IPS-18c (cell line): Measurements from ENCODE around the gene ANGPTL8.

Experiments used
- H3K4me3 ChIP-seq: 2 replicates; pipeline ENCODE4 v1.7.0; 2013; ENCODE audit warnings: low read depth, mild to moderate bottlenecking, low read length, moderate library complexity; ENCODE audit not compliant: insufficient read depth
- H3K9me3 ChIP-seq: one replicate; pipeline ENCODE4 v1.6.1; 2013; ENCODE audit warnings: mild to moderate bottlenecking, low read length, moderate library complexity; ENCODE audit not compliant: control insufficient read depth, insufficient read depth

Gene ANGPTL8

DNA sequence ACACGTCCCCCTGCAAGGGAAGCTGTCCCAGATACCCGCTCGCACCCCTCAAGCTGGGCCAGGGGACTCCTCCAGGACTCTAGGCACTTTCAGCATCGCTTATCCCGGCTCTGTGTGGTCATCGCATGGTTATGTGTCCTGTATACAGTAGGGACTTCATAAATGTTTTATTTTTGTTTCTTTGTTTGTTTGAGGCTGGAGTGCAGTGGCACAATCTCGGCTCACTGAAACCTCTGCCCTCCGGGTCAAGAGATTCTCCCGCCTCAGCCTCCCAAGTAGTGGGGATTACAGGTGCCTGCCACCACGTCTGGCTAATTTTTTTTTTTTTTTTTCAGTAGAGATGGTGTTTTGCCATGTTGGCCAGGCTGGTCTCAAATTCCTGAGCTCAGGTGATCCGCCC is 7.5 kb downstream of the ANGPTL8 start:
- no peaks in the 10 kb centered on the region for H3K9me3 ChIP-seq
- no peak overlapping the region for H3K4me3 ChIP-seq

DNA sequence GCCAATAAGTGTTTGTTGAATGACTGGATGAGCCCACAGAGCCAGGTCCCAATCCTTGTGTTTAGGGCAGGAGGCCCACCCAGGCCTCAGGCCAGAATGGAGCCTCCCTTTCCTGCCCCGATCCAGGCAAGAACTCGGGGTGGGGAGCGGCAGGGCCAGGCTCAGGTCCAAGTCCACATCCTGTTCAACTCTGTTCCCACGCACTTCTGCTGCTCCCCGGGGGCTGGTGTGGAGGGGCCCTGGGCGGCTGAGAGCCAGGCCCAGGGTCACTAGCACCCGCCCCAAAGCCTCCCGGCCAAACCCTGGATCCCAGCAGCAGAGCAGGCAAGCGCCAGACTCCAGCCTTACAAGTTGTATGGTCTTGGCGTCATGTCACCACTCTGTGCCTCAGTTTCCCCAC is 8.0 kb downstream of the ANGPTL8 start:
- Histone ChIP-seq H3K4me3 (no peak overlapping the region), H3K9me3 (no peaks in the 10 kb centered on the region)

DNA sequence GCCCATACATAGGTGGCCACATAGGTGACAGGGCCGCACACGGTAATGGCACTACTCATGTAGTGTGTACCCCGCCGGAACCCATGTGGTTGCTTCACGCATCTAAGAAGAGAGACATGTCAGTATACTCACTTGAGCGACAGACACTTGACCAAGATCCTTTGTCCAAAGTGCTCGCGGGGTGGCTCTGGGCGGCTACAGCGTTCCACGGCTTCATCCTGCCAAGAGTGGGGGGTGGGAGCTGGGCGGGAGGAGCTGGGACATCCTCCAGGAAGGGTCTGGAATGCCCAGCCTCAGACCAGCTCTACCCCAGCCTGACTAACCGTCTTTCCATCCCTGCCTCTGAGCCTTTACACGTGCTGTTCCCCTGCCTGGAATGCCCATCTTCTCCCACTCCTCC is 8.5 kb downstream of the ANGPTL8 start:
- Histone ChIP-seq H3K9me3 (no peaks in the 10 kb centered on the region), H3K4me3 (no peak overlapping the region)

DNA sequence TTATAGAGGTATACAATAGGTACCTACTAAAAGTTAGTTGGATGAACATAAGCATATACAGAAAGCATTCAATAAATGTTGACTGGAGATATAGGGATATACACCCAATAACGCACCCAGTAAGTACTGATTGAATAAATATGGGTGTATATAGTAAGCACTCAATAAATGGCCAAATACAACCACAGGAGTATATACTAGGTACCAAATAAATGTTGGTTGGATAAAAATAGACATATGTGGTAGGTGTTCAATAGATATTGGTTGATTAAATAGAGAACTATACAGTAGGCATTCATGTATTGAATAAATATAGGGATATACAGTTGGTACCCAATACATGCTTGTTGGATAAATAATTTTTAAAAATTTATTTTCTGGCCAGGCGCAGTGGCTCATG is 9.4 kb downstream of the ANGPTL8 start:
- Histone ChIP-seq H3K9me3 (no peaks in the 10 kb centered on the region), H3K4me3 (no peak overlapping the region)

DNA sequence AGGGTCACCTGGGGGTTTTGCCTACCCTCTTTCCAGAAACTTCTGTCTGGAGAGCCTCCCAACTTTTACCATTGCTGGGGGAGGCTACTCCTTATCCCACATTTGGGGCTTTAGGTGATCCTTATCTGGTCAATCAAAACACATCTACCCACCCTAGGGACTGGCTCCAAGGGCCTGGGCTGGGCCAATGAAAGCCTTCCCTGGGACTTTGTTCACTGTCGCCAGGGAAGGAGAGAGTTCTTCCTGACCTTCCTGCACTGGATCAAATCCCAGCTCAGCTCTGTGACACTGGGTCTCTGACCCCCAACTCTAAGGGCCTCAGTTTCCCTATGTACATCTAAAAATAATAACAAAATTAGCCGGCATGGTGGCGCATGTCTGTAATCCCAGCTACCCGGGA is 11.8 kb downstream of the ANGPTL8 start:
- Histone ChIP-seq H3K9me3 (no peaks in the 10 kb centered on the region), H3K4me3 (no peak overlapping the region)

DNA sequence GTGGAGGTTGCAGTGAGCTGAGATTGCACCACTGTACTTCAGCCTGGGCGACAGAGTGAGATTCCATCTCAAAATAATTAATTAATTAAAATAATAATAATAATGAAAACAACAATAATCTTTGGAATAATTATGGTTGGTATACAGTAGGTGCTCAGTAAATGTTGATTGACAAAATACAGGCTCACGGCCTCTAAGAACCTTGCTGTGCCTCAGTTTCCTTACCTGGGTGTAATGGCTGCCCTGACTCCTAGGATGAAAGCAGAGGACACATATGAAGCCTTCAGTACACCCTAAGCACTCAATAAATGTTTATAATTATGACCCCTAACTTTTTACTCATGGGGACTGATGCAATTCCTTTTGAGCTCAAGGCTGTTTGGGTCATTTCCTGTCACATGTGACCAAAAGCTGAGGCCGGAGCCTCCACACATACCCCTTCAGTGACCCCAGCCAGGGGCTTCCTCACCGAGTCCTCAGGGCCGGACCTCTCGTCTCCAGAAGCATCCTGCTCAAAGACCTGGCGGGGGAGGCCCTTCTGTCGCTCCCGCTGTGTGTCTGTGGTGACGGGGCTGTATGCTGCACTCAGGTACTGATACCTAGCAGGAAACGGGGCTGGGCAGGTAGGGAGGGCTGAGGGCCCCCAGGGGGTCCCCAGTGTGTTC is 12.4 kb downstream of the ANGPTL8 start:
- no peak overlapping the region for H3K4me3 ChIP-seq
- H3K9me3 ChIP-seq, result no peaks in the 10 kb centered on the region

DNA sequence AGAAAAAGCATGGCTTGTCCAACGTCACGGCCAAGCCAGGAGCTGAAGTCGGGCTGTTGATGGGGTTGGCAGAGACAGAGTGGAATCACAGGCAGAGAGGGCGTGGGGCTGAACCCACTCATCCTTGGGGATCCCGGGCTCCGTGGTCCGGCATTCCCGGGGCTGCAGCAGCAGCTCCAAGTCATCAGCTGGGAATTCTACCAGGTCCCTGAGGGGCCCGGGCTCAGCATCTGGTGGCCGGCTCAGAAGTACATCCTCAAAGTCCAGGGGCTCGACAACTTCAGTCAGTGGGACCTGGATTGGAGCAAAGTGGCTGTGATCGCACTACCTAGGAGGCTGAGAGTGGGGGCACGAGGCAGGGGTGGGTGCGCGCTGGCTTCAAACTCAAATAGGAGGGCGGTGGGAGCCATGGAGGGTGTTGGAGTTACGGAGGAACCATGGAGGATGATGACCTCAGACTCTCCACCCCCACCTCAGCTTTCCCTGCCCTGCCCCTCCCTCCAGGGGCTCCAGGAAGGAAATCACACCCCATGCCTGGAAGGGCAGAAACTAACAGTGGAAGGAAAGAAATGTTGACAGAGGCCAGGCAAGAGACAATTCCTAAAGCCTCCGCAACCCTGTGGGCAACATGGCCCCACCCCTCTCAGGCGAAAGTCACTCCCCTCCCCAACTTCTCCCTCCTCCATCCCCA is 13.4 kb downstream of the ANGPTL8 start:
- H3K9me3 ChIP-seq, result no peaks in the 10 kb centered on the region
- H3K4me3 ChIP-seq, result no peak overlapping the region

DNA sequence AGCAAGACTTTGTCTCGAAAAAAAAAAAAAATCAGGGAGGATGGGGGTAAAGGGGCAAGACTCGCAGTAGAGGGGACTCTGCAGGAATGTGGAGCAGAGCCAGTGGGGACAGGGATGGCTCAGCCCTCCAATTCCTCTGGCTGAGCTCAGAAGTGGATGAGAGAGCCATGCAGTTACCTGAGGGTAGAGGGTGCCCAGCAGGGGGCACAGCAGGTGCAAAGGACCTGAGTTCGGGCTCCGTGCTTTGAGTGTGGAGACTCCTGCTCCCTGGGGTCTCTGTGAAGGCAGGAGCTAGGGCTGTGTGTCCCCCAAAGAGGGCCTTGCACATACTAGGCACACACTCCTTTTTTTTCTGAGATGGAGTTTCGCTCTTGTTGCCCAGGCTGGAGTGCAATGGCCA is 15.2 kb downstream of the ANGPTL8 start:
- no peak overlapping the region for H3K4me3 ChIP-seq

DNA sequence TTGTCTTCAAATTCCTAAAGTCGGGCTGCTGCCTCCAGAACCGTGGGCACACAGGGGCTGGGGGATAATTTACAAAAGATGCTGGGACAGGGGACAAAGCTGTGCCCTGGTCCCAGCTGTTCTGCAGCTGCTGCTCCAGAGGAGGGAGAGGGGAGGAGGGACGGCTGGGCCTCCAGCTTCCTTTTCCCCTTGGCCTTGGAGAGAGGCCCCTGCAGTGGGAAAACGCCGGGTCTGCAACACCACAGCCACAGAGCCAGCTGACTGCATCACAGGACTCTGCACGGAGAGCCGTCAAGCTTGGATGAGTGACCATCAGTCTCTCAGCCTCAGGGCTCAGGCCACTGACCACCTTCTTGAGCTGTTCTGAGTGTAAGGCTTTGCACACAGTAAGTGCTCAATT is 16.8 kb downstream of the ANGPTL8 start:
- Histone ChIP-seq H3K9me3 (no peaks in the 10 kb centered on the region), H3K4me3 (no peak overlapping the region)

More for the DNA sequence above, 15.2 kb downstream of the ANGPTL8 start:
- H3K9me3 ChIP-seq, result no peaks in the 10 kb centered on the region

DNA sequence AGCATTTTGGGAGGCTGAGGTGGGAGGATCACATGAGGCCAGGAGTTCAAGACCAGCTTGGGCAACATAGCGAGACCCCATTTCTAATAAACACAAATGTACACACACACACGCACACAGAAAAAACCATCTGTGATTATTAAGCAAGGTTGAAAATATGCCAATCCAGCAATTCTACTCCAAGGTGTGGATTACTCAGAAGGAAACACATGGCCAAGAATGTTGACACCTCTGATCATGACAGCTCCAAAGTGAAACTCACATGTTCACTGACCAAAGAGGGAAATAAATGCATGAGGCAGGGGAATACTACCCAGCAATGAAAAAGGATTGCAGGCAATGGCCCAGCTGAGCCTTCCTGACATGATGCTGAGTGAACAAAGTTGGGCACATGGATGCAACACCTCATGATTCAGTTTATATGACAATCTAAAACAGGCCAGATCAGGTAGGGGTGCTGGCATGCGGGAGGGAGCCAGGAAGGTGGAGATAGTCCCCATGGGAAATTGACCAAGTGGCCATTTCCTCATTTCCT is 18.5 kb downstream of the ANGPTL8 start:
- Histone ChIP-seq H3K9me3 (no peaks in the 10 kb centered on the region), H3K4me3 (no peak overlapping the region)

DNA sequence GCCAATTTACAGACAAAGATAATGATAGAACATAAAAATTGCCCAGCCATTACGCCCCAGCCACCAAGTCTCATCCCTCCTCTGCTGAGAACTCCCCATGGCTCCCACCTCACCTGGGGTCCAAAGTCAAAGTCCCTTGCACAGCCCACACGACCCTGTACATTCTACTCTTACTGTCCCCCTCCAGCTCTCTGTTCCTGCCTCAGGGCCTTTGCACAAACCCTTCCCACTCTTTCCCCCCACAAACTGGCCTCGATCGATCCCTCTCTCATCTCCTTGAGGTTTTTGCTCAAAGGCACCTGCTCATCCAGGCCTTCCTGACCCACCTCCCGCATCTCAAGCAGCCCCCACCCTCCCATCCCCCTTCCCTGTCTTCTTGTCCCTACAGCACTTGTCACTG is 21.6 kb downstream of the ANGPTL8 start:
- Histone ChIP-seq H3K4me3 (peak overlapping the region; percentile 81; the same call in 1 of the 2 replicates), H3K9me3 (no peaks in the 10 kb centered on the region)

DNA sequence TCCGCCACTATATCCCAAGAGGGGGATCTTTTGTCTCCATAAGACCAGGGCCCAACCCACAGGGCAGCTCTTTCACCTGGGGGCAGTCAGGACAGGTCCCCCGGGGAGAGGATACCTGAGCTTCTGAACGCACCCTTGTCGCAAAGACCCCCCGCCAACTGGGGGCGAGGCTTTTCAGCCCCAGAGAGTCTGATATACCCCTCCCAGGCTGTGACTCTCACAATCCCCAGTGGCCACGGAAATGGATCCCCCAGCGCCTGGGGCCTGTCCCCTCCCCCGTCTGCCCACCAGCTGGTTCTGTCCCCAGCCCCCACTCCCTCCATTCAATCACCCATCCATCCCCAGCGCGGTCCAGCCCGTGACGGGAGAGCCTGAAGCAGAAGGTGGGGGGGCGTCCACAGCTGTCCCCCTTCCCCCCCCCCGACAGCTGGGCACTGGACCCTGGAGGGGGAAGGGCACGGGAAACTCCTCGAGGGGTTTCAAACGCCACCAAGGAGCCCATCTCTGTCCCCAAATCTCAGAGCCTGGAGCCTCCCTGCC is 22.1 kb downstream of the ANGPTL8 start:
- Histone ChIP-seq H3K4me3 (peak overlapping the region; percentile 81), H3K9me3 (no peaks in the 10 kb centered on the region)

DNA sequence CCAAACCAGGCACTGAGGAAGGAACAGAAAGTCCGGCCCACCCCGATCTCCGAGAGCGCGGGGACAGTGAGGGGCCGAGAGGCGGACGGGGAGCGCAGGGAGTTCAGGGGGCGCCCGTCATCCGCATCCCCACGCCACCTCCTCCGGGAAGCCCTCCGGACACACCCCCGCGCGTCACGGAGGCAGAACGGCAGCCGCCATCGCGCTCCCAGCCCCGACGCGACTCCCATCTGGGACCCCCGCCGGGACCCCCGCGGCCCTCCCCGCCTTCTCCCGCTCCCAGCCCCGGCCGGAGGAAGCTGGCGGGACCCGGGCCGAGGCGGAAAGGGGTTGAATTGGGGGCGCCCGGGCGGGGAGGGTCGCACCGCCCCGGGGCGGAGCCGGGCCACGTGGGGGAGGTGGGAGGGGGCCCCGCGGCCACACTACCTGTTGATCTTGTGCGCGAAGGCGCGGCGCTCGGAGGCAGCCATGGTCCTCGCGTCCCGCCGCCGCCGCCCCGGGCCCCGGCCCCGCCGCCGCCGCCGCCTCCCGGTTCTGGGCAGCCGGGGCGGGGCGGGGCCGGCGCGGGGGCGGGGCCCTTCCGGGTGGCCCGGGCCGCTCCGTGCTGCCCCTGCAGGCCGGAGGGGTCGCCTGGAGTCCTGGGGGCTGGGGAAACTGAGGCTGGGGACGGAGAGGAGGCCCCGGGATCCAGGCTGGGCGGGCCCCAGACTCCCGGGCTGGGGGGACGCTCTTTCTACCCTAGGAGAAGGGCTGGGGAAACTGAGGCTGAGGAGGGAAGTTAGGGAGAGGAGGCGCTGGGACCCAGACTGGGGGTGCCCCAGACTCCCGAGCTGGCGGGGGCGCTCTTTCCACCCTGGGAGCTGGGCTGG is 22.8 kb downstream of the ANGPTL8 start, which contains the start of gene DOCK6:
Gene DOCK6 (minus strand): TSS at position 554 of the 869 bp plus-strand sequence. CDS start 84 bp downstream, at position 470.
- H3K4me3 ChIP-seq, result peak within 1 kb of the TSS; percentile 81
- no peaks in the 10 kb centered on the region for H3K9me3 ChIP-seq

DNA sequence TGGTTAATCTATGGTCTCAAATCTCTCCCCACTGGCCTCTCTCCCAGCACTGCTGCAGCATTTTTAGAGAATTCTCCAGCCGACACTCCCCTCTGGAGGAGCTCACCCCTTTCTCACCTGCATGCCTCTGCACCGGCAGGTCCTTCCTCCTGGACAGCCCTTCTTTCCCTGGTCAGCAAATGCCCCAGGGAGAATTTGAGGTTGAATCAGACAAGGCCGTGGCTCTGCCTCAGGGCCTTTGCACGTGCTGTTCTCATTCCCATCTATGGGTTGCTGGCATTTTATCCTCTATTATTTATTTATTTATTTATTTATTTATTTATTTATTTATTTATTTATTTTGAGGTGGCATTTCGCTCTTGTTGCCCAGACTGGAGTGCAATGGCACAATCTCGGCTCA is 24.3 kb downstream of the ANGPTL8 start:
- no peaks in the 10 kb centered on the region for H3K9me3 ChIP-seq

DNA sequence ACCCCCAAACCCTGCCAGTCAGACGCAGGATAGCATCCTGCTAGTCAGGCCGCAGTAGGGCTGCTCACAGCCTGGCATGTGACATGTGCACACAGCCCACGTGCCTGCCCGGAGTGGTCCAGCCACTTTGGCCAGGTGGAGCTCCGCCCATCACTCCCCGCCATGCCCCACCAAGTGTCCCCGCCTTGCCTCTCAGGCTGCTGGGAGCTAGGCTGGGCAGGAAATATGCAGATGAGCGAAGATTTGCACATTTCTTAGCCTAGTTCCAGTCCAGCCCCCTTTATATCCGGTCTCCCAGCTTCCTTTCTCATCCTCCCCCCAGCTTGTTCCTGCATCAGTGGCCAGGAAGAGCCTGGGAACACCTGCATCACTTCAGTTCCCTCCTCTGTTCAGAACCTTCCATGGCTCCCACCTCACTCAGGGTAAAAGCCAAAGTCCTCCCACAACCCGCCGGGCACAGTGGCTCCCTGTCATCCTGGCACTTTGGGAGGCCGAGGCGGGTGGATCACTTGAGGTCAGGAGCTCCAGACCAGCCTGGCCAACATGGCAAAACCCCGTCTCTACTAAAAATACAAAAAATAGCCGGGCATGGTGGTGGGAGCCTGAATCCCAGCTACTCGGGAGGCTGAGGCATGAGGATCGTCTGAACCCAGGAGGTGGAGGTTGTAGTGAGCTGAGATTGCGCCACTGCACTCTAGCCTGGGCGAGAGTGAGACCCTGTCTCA is 25.2 kb downstream of the ANGPTL8 start:
- Histone ChIP-seq H3K4me3 (no peak overlapping the region), H3K9me3 (no peaks in the 10 kb centered on the region)

More for the DNA sequence above, 24.3 kb downstream of the ANGPTL8 start:
- no peak overlapping the region for H3K4me3 ChIP-seq

DNA sequence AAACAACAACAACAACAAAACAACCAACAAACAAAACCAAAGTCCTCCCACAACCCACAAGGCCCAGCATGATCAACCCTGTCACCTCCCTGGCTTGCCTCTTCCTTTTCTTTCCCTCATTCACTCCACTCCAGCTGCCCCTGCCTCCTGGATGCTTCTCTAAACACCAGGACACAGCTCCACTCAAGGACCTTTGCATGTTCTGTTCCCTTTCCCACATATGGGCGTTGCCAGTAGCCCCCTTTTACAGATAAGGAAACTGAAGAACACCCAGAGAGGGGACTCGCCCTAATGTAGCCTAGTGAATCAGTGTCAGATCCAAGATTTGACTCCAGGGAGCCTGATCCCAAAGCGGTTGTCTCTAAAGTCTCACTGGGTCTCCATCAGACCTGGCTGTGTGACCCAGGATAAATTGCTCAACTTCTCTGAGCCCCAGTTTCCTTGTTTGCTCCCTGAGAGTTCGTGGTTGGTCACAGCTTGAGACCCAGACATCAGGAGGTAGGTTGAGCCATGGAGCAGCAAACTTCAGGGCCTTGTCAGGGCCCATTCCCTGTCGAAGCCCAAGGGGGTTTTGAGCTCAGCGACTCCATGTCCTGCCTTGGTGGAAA is 25.9 kb downstream of the ANGPTL8 start:
- Histone ChIP-seq H3K9me3 (no peaks in the 10 kb centered on the region), H3K4me3 (no peak overlapping the region)
